DMS114 treated with DMSO at 0.1 percent for 48 hours (cell line): ENCODE measurements around the gene PDE6G.

Source experiments
- DNase-seq: peaks from one replicate; lab custom pipeline; 2025; ENCODE audit not compliant: unreplicated experiment; lab: John Stamatoyannopoulos, UW

The PDE6G gene

DNA sequence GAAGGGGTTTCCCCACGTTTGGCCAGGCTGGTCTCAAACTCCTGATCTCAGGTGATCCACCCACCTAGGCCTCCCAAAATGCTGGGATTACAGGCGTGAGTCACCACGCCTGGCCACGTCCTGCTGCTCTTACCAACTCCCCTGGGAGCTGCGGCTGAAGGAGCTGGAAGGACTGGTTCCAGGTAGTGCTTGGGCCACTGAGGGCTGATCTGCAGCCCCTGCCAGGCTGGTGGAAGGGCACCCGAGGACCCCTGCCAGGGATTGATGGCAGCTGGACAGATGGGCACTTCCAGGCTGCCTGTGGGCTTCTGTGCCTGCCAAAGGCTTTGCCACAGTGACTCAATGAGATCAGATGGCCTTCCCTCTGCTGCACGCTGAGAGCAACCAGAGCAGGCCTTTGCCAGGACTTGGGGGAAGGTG lies 7.7 kb upstream of the PDE6G start:
- no peak for DNase-seq

DNA sequence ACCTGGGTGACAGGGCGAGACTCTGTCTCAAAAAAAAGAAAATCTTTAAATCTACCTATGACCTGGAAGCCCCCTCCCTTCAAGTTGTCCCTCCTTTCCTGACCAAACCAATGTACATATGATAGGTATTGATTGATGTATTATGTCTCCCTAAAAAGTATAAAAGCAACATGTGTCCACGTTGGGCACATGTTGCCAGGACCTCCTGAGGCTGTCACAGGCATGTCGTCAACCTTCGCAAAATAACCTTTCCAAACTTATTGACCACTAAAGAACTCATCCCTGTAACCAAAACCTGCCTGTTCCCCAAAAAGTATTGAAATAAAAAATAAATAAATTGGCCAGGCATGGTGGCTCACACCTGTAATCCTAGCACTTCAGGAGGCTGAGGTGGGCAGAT lies 5.7 kb upstream of the PDE6G start:
- DNase-seq = no peak

DNA sequence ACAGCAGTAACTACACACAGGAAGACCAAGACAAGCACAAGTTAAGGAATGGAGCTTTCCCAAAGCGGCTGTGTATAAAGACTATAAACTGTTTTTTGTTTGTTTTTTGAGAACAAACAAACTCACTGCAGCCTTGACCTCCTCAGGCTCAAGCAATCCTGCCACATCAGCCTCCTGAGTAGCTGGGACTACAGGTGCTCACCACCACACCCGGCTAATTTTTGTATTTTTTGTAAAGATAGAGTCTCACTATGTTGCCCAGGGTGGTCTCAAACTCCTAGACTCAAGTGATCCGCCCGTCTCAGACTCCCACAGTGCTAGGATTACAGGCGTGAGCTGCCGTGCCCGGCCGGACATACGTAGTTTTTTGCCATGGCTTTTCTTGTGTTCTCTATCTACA lies 4.1 kb upstream of the PDE6G start:
- DNase-seq = no peak

DNA sequence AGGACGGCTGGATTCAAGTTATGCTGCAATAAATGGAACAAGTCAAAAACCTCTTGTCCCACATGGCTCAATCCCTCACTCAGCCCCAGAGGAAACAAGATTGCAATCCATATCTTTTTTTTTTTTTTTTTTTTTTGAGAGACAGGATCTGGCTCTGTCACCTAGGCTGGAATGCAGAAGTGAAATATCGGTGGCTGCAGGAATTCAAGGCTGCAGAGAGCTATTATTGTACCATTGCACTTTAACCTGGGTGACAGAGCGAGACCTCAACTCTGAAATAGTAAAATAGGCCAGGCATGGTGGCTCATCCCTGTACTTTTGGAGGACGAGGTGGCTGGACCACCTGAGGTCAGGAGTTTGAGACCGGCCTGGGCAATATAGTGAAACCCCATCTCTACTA lies 2.7 kb upstream of the PDE6G start:
- no peak for DNase-seq

DNA sequence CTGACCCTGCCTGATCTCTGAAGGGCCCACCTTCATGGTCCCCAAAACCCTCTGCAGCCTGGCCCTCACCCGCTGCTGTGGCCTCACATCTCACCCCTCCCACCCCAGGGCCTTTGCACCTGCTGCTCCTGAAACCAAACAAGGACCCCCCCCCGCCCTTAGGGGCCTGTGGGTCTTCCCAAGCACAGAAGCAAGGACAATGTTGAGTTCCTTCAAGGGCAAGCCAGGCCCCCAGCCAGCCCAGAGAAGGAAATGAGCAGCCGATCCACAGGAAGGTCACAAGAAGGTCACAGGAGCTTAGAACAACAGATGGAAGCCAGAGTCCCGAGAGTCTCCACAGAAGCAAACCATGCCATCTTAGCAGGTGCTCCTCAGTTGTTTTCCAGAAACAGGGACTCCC lies 493 bp upstream of the PDE6G start:
- DNase-seq = no peak

DNA sequence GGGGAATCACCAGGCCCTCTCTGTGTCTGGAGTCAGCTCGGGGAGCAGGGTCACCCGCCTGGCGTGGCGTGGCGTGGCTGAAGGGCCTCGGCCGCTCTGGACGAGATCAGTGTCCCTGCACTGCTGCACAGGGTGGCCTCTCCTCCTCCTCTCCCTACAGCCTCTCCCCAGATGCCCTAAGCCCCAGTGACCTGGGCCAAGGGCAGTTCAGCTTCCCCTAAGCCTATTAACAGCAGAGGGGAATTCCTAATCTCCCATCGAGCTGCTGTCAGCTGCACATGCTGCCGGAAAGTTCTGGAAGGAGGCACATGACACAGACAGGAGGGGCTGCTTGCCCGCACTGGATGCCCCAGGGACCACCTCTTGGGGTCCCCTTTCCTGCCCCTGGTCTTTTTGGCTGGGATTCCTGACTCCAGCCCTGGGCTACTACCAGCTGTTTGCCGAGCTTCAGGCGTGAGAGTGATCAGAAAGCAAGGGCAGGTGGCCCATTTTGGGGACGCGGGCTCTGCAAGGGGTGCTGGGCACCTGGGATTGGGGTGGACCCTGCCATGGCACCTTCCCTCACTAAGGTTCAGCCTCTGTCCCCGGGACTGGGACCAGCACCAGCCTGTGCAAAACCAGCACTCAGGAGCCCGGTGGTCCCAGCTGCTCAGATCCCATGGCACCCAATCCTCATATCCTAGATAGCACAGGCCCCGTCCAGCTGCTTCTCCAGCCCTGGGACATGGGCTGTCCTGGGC lies 794 bp downstream of the PDE6G start:
- DNase-seq = no peak

DNA sequence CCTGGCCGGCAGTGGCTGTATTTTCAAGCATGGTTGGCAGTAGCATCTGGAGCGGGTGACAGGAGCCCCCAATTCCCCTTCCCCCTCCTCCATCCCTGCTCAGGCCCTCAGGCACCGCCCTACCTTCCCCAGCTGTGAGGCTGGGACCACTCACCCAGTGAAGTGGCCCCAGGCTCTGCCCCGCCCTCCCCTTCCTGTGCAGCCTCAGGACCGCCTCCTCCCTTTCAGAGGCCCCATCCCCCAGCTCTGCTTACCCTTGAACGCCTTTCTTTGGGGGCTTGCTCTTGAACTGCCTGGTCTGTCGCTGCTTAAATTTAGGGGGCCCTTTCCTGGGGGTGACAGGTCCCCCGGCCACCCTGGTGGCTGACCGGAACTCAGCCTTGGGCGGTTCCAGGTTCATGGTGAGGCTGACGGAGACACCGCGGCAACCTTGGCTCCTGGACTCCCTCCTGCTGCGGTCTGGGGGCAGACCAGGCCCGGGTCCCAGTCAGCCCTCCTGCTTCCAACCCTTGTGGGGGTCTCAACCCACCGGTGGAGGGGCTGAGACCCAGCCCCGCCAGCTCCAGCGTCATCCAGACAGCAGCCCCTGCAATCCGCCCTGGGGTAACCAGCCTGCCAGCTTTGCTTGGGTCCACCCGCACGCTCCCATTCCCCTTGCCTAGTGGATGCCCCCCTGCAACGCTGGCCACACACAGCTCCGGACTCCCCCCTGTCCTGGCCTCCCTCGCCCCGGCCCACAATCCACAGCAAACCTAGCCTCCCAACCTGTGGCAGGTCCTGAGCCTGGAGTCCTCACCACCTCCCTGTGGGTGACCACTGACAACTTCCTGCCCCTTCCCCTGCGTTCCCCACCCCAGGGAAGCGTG lies 3.2 kb downstream of the PDE6G start:
- DNase-seq = no peak

DNA sequence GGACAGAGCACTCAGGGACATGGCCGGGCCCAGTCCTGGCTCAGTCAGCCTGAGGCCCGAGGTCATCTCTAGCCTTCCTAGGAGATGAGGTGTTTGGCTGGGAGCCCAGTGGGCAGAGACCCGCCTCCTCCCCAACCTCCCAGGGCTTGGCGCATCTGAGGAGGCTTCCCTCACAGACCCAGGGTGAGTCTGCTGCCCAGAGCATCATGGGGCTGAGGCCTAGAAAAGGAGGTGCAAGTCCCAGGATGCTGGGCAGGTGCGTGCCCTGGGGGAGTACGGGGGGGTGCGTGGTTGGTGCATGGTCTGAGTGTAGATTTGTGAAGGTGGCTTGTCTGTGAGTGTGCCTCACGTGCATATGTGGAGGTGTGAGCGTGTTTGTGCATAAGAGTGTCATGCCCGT lies 4.7 kb downstream of the PDE6G start:
- no peak for DNase-seq

DNA sequence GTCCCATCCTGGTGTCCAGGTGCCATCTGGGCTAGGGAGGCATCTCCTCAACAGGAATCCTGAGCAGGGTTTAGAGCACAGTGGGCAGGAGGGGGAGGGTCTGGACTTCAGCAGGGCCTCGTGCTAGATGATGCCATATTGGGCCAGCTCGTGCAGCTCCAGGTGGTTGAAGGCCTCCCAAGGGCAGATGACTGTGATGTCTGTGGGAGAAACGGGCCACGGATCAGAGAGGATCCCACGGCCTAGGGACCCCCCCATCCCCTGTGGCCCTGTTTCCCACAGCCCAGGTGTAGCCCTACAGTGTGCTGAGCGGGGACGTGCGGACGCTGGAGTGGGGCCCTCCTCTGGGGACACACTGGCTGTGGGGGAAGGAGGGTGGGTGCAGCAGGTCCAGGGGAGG lies 5.4 kb downstream of the PDE6G start:
- DNase-seq = no peak

DNA sequence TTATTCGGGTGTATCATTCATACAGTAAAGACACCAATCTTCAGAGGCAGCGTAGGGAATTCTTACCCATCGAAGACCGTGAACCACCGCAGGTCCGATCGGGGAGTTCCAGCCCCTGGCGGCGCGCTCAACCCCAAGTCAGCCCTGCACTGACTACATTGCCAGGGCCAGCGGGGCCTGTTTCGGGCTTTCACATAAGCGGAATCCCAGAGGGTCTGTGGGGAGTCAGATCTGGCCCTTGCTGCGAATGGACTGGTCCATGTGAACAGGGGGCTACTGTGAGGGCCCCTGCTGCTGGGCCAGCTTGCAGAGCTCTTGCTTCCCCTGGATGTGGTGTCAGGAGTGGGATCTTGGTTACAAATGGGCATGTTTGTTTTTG lies 7.6 kb downstream of the PDE6G start:
- no peak for DNase-seq

DNA sequence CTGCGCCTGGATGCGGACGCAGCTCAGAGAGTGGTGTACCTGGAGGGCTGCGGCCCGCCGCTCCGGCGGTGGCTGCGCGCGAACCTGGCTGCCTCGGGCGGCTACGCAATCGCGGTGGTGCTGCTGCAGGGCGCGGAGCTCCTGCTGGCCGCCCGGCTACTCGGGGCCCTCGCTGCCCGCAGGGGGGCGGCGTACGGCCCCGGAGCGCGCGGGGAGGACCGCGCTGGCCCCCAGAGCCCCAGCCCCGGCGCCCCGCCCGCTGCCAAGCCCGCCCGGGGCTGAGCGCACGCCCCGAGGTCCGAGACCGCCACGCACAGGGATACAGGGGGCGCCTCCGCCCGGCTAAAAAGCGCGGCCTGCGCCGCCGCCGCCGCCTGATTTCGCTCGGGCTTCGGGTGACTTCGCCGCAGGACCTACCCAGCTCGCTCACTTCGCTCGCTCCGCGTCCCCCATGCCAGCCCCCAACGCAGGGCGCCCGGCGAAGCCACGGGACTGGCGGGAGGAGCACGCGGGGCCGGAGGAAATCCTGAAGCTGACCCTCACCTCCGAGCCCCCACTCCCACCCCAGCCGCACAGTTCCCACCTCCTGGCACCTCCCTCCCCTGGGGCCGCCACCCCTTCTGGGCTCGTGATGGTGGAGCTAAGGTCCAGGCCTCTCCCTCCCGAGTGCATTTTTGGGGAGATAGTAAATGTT lies 8.2 kb downstream of the PDE6G start:
- DNase-seq = no peak

DNA sequence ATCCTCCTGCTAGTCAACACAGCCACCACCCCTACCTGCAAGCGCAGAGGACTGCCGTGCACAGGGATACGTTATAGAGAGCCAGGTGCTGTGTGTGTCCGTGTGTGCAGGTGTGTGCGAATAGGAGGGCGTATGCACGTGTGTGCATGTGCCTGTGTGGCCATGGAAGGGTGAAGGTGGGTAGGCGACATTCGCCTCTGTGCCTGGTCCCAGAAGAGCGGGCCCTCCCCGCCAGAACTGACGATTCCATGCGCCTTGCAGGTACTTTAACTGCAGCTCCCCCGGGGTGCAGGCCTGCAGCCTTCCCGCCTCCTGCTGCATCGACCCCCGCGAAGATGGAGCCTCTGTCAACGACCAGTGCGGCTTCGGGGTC lies 8.7 kb downstream of the PDE6G start:
- no peak for DNase-seq

DNA sequence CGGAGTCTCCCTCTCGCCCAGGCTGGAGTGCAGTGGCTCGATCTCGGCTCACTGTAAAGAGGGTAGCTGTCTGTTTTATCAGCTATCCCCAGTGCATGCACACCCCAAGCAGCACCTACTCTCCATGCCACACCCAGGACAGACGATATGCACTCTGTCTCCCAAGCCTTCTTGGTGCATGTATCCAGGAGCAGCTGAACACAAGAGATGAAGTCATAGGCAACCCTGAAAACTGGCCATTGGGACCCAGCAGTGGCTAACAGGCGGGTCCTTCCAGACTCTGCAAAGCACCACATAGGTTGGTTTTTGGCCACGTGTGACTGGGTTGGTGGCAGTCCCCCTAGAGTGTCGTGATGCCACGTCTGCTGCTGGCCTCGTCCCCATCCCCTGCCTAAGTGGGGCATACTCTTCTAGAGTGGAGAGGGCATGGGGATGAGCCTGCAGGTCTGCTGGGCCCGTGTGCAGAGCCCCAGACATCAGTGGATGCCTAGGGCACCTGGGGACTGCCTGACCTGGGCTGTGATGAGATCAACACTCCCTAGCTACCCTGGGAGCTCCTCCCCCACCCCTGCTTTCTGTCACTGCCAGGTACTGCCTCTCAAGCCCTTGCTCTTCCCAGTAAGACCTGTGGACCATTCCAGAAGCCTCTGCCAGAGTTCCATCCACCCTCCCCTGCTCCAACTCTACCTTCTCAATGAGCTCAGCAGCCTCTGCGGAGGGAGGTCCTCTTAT lies 9.3 kb downstream of the PDE6G start:
- DNase-seq = no peak

DNA sequence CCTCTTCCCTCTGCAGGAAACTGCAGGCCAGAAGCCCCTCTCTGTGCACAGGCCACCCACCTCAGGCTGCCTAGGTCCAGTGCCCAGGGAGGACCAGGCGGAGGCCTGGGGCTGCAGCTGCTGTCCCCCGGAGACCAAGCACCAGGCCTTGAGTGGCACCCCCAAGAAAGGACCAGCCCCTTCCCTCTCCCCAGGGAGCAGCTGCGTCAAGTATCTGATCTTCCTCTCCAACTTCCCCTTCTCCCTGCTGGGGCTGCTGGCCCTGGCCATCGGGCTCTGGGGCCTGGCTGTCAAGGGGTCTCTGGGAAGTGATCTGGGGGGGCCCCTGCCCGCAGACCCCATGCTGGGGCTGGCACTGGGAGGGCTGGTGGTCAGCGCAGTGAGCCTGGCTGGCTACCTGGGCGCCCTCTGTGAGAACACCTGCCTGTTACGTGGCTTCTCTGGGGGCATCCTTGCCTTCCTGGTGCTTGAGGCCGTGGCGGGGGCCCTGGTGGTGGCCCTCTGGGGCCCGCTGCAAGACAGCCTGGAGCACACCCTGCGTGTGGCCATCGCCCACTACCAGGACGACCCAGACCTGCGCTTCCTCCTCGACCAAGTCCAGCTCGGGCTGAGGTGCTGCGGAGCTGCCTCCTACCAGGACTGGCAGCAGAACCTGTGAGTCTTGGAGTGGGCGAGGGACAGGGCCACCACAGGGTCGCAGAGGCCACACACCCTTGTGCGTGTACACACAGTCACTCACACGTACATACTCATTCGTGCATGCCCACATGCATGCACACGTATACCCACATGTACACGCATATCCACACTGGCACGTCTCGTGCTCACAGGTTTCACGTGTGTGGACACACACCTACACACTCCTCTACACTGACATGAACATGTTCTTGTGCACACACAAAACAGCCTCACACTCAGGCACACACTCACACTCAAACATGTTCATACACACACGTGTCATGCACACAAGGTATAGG lies 11.1 kb downstream of the PDE6G start:
- no peak for DNase-seq

DNA sequence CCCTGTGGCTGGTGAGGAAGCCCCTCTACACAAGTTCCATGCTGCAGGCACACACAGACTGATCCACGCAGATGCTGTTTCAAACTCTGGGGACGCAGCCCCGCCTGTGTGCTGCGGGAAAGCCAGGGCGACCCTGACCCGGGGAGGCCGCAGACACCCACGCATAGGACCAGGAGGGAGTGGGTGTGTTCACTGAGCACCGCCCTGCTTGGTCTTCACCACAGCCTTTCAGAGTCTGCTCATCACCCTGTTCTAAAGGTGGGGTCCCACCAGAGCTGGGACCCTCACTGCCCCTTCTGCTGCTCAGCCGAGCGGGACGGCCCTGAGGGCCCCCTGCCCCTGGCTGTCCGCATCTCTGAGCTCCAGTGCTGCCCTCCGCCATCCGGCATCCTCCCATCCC lies 11.8 kb downstream of the PDE6G start:
- no peak for DNase-seq

DNA sequence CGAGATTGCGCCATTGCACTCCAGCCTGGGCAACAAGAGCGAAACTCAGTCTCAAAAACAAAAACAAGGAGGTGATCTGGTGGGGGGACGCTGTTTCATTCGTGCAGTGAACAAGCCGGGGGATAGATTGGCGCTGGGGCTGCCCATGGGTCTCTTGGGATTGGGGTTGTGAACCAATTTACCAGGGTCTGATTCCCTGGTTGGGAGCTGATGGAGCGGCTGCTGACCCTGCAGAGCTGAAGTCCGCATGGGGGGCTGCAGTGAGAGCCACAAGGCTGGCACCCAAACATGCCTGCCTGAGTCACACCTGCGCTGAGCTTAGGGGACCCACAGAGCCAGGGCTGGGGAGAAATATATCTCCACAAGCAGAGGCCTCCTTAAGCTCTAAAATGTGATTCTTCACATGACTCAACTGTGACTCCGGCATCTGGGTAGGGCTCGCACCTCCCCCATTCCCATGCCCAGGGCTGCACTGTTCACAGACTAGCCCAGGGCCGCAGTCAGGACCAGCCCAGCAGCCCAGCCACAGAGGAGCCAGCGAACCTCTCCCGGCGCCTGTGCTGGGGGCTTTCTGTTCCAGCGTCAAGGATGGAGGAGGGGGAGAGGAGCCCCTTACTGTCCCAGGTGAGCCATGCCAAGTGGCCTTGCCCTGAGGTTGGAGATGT lies 14.4 kb downstream of the PDE6G start:
- DNase-seq = no peak

DNA sequence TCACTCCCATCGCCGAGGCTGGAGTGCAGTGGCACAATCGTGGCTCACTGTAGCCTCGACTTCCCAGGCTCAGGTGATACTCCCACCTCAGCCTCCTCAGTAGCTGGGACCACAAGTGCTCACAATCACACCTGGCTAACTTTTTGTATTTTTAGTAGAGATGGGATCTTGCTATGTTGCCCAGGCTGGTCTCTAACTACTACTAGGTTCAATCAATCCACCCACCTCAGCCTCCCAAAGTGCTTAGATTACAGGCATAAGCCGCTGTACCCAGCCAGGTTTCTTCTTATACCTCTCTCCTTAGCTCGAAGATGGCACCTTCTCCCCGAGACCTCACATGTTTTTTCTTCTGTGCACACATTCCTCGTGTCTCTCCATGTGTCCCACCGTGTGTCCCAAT lies 16.3 kb downstream of the PDE6G start:
- DNase-seq = no peak

DNA sequence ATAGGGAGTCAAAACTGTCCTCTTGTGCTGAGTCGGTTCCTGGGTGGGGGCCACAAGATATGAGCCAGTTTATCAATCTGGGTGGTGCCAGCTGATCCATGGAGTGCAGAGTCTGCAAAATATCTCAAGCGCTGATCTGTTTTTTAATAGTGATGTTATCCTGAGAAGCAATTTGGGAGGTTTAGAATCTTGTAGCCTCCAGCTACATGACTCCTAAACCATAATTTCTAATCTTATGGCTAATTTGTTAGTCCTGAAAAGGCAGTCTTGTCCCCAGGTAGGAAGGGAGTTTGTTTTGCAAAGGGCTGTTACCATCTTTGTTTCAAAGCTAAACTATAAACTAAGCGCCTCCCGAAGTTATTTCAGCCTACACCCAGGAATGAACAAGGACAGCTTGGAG lies 17.7 kb downstream of the PDE6G start:
- DNase-seq = no peak

DNA sequence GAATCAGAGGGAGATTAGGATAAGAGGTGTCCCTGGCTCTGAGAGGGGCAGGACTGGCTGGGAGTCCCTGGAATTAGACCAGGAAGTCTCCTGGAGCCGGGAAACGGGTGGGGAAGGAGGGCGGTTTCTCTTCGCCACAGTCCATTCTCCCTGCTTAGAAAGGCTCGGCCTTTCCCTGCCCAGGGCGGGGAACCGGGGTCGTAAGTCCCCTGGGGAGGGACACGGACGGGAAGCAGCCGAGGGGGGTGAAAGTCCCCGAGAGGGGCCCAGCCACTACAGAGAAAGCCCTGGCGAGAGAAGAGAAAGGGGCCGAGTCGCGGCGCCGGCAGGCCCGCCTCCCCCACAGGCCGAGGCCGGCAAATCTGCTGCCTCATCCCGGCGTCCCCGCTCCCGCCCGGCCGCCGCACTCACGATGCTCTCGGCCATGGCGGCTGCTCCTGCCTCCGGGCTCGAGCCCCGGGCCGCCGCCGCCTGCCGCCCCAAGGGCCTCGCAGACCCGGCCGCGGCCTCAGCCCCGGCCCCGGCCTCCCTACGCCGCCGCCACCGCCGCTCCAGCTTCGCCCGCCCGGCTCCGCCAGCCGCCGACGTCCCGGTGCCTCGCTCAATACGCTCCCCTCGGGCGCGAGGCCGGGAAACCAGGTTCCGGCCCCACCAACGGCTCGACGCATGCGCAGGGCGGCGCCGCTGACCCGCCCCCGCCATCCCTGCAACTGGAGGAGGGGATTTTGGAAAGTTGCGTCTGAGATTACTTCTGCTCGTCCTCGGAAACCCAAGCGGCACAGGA lies 19.6 kb downstream of the PDE6G start, which contains the start of the genes NPLOC4 and TSPAN10:
NPLOC4 (minus strand) TSS at position 608 of the 784 bp plus-strand sequence; CDS start at position 426, 182 bp downstream.
TSPAN10 (plus strand) TSS at position 692 of the 784 bp plus-strand sequence. CDS start 5,217 bp downstream, outside the sequence.
- DNase-seq = peak; percentile 72
